Subcutaneous abdominal adipose tissue (tissue), 5 donors: ENCODE data around the gene MYO16.

Experiments
- H3K27ac ChIP-seq: one replicate; pipeline ENCODE4 v1.7.0; 2013; ENCODE audit warnings: low read depth, mild to moderate bottlenecking, inconsistent platforms, low read length, moderate library complexity
- H3K27me3 ChIP-seq, 5 donors: one replicate each; pipeline ENCODE4 v1.7.0; 2013; ENCODE audit warnings: low read length in 5 of 5, inconsistent platforms in 1 of 5; ENCODE audit not compliant: control insufficient read depth in 5 of 5, insufficient read depth in 4 of 5
- H3K36me3 ChIP-seq, 5 donors: one replicate each; pipeline ENCODE4 v1.7.0; 2013; ENCODE audit warnings: low read length in 5 of 5; ENCODE audit not compliant: control insufficient read depth in 5 of 5, insufficient read depth in 5 of 5
- H3K4me1 ChIP-seq, 5 donors: one replicate each; pipeline ENCODE4 v1.7.0; 2013; ENCODE audit warnings: low read length in 5 of 5, mild to moderate bottlenecking in 3 of 5, moderate library complexity in 1 of 5; ENCODE audit not compliant: control insufficient read depth in 5 of 5, insufficient read depth in 5 of 5
- H3K4me3 ChIP-seq, 5 donors: one replicate each; pipeline ENCODE4 v1.7.0; 2013; ENCODE audit warnings: low read length in 5 of 5, low read depth in 1 of 5
- H3K9ac ChIP-seq, 5 donors: one replicate each; pipeline ENCODE4 v1.7.0; 2013; ENCODE audit warnings: low read length in 5 of 5, mild to moderate bottlenecking in 4 of 5, moderate library complexity in 3 of 5
- H3K9me3 ChIP-seq, 5 donors: one replicate each; pipeline ENCODE4 v1.7.0; 2013; ENCODE audit warnings: low read length in 5 of 5; ENCODE audit not compliant: control insufficient read depth in 5 of 5
- donor health status: healthy.
- donor health status: healthy.
- donor health status: healthy.
- donor health status: healthy.
- donor health status: healthy.

MYO16 gene

GRCh38 chr13:109152941-109153340, 523.5 kb downstream of the MYO16 start:
- no peaks in the 10 kb centered on the region for H3K9me3 ChIP-seq
- peaks cover 0 to 20% (median 15%) of the 10 kb centered on the region in 5 donors for H3K4me1 ChIP-seq
- H3K4me3 ChIP-seq = no peak overlapping the region
- no peak overlapping the region for H3K9ac ChIP-seq
- no peak overlapping the region for H3K27ac ChIP-seq
- H3K36me3 ChIP-seq = no peaks in the 10 kb centered on the region
- H3K27me3 ChIP-seq = peaks cover 0 to 3% (median 0%) of the 10 kb centered on the region in 5 donors

- H3K27ac ChIP-seq = no peak overlapping the region
- H3K4me1 ChIP-seq = peaks cover 0 to 20% (median 15%) of the 10 kb centered on the region in 5 donors
- H3K4me3 ChIP-seq = no peak overlapping the region
- no peaks in the 10 kb centered on the region for H3K36me3 ChIP-seq
- no peak overlapping the region for H3K9ac ChIP-seq
- peaks cover 0 to 3% (median 0%) of the 10 kb centered on the region in 5 donors for H3K27me3 ChIP-seq
- H3K9me3 ChIP-seq = no peaks in the 10 kb centered on the region
Observed at GRCh38 chr13:109154146-109154545, 524.7 kb downstream of the MYO16 start.

- Histone ChIP-seq H3K4me1 (peaks cover 0 to 20% (median 15%) of the 10 kb centered on the region in 5 donors), H3K4me3 (no peak overlapping the region), H3K36me3 (no peaks in the 10 kb centered on the region), H3K9me3 (no peaks in the 10 kb centered on the region), H3K9ac (no peak overlapping the region), H3K27ac (no peak overlapping the region), H3K27me3 (peaks cover 0 to 3% (median 0%) of the 10 kb centered on the region in 5 donors)
Observed at GRCh38 chr13:109154546-109154945, 525.1 kb downstream of the MYO16 start.

GRCh38 chr13:109154966-109155761, 525.8 kb downstream of the MYO16 start:
- H3K36me3 ChIP-seq = no peaks in the 10 kb centered on the region
- peak overlapping the region in 1 of 5 donors; percentile 11 for H3K4me3 ChIP-seq
- H3K27ac ChIP-seq = no peak overlapping the region
- H3K27me3 ChIP-seq = peaks cover 0 to 3% (median 0%) of the 10 kb centered on the region in 5 donors
- H3K4me1 ChIP-seq = peaks cover 0 to 20% (median 15%) of the 10 kb centered on the region in 5 donors
- H3K9ac ChIP-seq = peak overlapping the region in 1 of 5 donors; percentile 19
- H3K9me3 ChIP-seq = no peaks in the 10 kb centered on the region

- Histone ChIP-seq H3K4me1 (peaks cover 0 to 20% (median 15%) of the 10 kb centered on the region in 5 donors), H3K9ac (peak overlapping the region in 1 of 5 donors; percentile 31), H3K27me3 (peaks cover 0 to 3% (median 0%) of the 10 kb centered on the region in 5 donors), H3K36me3 (no peaks in the 10 kb centered on the region), H3K4me3 (peak overlapping the region in 1 of 5 donors; percentile 43), H3K27ac (peak overlapping the region; percentile 6), H3K9me3 (no peaks in the 10 kb centered on the region)
Observed at GRCh38 chr13:109156181-109156935, 526.9 kb downstream of the MYO16 start.

- H3K4me3 ChIP-seq = no peak overlapping the region
- no peak overlapping the region for H3K9ac ChIP-seq
- no peaks in the 10 kb centered on the region for H3K9me3 ChIP-seq
- peaks cover 0 to 3% (median 0%) of the 10 kb centered on the region in 5 donors for H3K27me3 ChIP-seq
- no peaks in the 10 kb centered on the region for H3K36me3 ChIP-seq
- no peak overlapping the region for H3K27ac ChIP-seq
- peaks cover 0 to 20% (median 15%) of the 10 kb centered on the region in 5 donors for H3K4me1 ChIP-seq
Observed at GRCh38 chr13:109157275-109157674, 527.9 kb downstream of the MYO16 start.

GRCh38 chr13:109158383-109158782, 529.0 kb downstream of the MYO16 start:
- Histone ChIP-seq H3K27ac (no peak overlapping the region), H3K9ac (no peak overlapping the region), H3K4me1 (peaks cover 0 to 20% (median 15%) of the 10 kb centered on the region in 5 donors), H3K27me3 (peaks cover 0 to 3% (median 0%) of the 10 kb centered on the region in 5 donors), H3K4me3 (no peak overlapping the region), H3K9me3 (no peaks in the 10 kb centered on the region), H3K36me3 (no peaks in the 10 kb centered on the region)

- no peaks in the 10 kb centered on the region for H3K9me3 ChIP-seq
- no peaks in the 10 kb centered on the region for H3K27me3 ChIP-seq
- no peak overlapping the region for H3K27ac ChIP-seq
- H3K9ac ChIP-seq = no peak overlapping the region
- H3K4me3 ChIP-seq = no peak overlapping the region
- peaks cover 0 to 20% (median 15%) of the 10 kb centered on the region in 5 donors for H3K4me1 ChIP-seq
- H3K36me3 ChIP-seq = no peaks in the 10 kb centered on the region
Observed at GRCh38 chr13:109159650-109160309, 530.4 kb downstream of the MYO16 start.

GRCh38 chr13:109160357-109160756, 530.9 kb downstream of the MYO16 start:
- Histone ChIP-seq H3K36me3 (no peaks in the 10 kb centered on the region), H3K27me3 (no peaks in the 10 kb centered on the region), H3K4me3 (no peak overlapping the region), H3K27ac (no peak overlapping the region), H3K9me3 (no peaks in the 10 kb centered on the region), H3K4me1 (peaks cover 0 to 15% (median 12%) of the 10 kb centered on the region in 5 donors), H3K9ac (no peak overlapping the region)
